Activated T-helper 2 cell treated with anti-CD3 and anti-CD28 coated beads, Interferon-gamma antibody, Interleukin-2, Interleukin-4, amounts not matched to agents 10 μg/mL and 5 μg/mL and 100 μg/mL, durations not matched to agents 14 hours and 24 hours and 36 hours (primary cell): ENCODE results near the gene GDNF. TPM values are rescaled to one million over a fixed set of nuclear protein-coding genes. Genes with fewer than 3 reads are reported as not detected.

Experiments used
- DNase-seq: peaks from one replicate; pipeline ENCODE4 v3.0.0; 2021; ENCODE audit warnings: low spot score
- H3K27ac Mint-ChIP-seq: one replicate; pipeline ENCODE4 v1.8.0; 2021; ENCODE audit warnings: mixed read lengths
- H3K27me3 Mint-ChIP-seq: one replicate; pipeline ENCODE4 v1.8.0; 2021; ENCODE audit warnings: low read depth, mixed read lengths
- H3K36me3 Mint-ChIP-seq: one replicate; pipeline ENCODE4 v1.8.0; 2021; ENCODE audit warnings: low read depth, mixed read lengths
- H3K4me1 Mint-ChIP-seq: one replicate; pipeline ENCODE4 v1.8.0; 2021; ENCODE audit warnings: low read depth, mixed read lengths
- H3K4me3 Mint-ChIP-seq: one replicate; pipeline ENCODE4 v1.8.0; 2021; ENCODE audit warnings: low read depth, mild to moderate bottlenecking, moderate library complexity, mixed read lengths
- H3K9me3 Mint-ChIP-seq: one replicate; pipeline ENCODE4 v1.8.0; 2021; ENCODE audit warnings: mixed read lengths
- intact Hi-C: fragments of 100-400 bp; cut with micrococcal nuclease; formaldehyde crosslinking; loops from one replicate; pipeline ENCODE4 v1.15.1; 2023
- total RNA-seq: library from RNA; stranded (reverse); gene quantifications from 2 replicates; pipeline ENCODE4 v1.2.3, GENCODE V29; 2022

GDNF gene
- total RNA-seq, 1 donor from 2014 or later = not detected

GRCh38 chr5:37767961-37768360 is 71.9 kb downstream of the GDNF start:
- H3K36me3 Mint-ChIP-seq = no peaks in the 10 kb centered on the region
- no peak for DNase-seq
- H3K4me3 Mint-ChIP-seq = no peak overlapping the region
- intact Hi-C loops = no loop called here
- H3K9me3 Mint-ChIP-seq = no peaks in the 10 kb centered on the region
- H3K27ac Mint-ChIP-seq = no peak overlapping the region
- peaks cover 2% of the 10 kb centered on the region for H3K27me3 Mint-ChIP-seq
- no peaks in the 10 kb centered on the region for H3K4me1 Mint-ChIP-seq

- H3K9me3 Mint-ChIP-seq = no peaks in the 10 kb centered on the region
- intact Hi-C loops = no loop called here
- H3K27me3 Mint-ChIP-seq = peaks cover 2% of the 10 kb centered on the region
- no peaks in the 10 kb centered on the region for H3K36me3 Mint-ChIP-seq
- no peak overlapping the region for H3K27ac Mint-ChIP-seq
- no peak overlapping the region for H3K4me3 Mint-ChIP-seq
- peaks cover 2% of the 10 kb centered on the region for H3K4me1 Mint-ChIP-seq
- DNase-seq = no peak
Observed at GRCh38 chr5:37767251-37767650, 72.6 kb downstream of the GDNF start.
